Peyer's patch (tissue), 4 donors: ENCODE measurements around the gene AADACL2. TPM values are rescaled to one million over a fixed set of nuclear protein-coding genes. Genes with fewer than 3 reads are reported as not detected.

Experiments used
- DNase-seq, 3 donors: peaks; one replicate each; pipeline ENCODE4 v3.0.0-alpha.2; 2017 to 2019
- H3K27ac ChIP-seq, 4 donors: fragments of 200-600 bp; sonication (generic); one replicate each; pipeline ENCODE4 v1.5.1; 2016 to 2019
- H3K27me3 ChIP-seq, 2 donors: fragments of 200-600 bp; sonication (generic); one replicate each; pipeline ENCODE4 v1.5.1; 2019
- H3K36me3 ChIP-seq, 3 donors: fragments of 200-600 bp; sonication (generic); one replicate each; pipeline ENCODE4 v1.5.1; 2016 to 2019
- H3K4me1 ChIP-seq, 4 donors: fragments of 200-600 bp; sonication (generic); one replicate each; pipeline ENCODE4 v1.5.1; 2016 to 2019
- H3K4me3 ChIP-seq, 4 donors: fragments of 200-600 bp; sonication (generic); 1 replicate in 3 of 4; 2 replicates in 1 of 4; pipeline ENCODE4 v1.5.1; 2016 to 2019; ENCODE audit warnings: mild to moderate bottlenecking in 1 of 4
- H3K9me3 ChIP-seq, 4 donors: fragments of 200-600 bp; sonication (generic); one replicate each; pipeline ENCODE4 v1.5.1; 2016 to 2019; ENCODE audit warnings: mild to moderate bottlenecking in 1 of 4
- POLR2A ChIP-seq, 2 donors: fragments of 450-650 bp; IDR thresholded peaks; one replicate each; pipeline ENCODE4 v1.5.1; 2017; ENCODE audit warnings: antibody characterized with exemption in 2 of 2, mild to moderate bottlenecking in 2 of 2, moderate library complexity in 2 of 2
- total RNA-seq, 4 donors: library from RNA; depleted of rRNA; stranded (reverse); fragments of >200 nt; gene quantifications; one replicate each; pipeline ENCODE4 v1.1.0, GENCODE V29; 2016
- TF ChIP-seq, protein P1 (sequence below), 6 experiments: fragments of 450-650 bp in 4 of 6; fragments of 200-600 bp in 2 of 6; sonication (generic) in 1 of 6; IDR thresholded peaks; one replicate each; pipeline ENCODE4 v1.5.1; 2017 to 2019; ENCODE audit warnings: antibody characterized with exemption in 6 of 6, mild to moderate bottlenecking in 3 of 6, moderate library complexity in 1 of 6

AADACL2 gene
- total RNA-seq, 4 donors from 2014 or later, result 0.66 to 1.3 TPM; not detected in 2

DNA sequence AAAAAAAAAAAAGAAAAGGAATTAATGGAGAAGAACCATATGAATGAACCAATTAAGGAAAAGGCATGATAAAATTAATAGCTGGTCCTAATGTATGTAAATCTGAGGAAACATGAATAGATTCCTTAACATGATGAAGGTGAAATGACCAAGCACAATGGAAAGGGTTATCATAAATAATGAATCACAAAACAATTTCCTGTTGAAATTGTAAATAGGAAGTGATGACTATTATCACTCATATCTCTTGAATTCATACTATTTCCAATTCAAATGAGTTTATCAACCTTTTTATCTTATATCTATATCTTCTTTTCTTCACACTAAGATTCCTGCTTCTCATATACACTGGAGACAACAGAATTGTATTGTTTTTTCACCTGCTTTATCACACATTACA lies 32.0 kb downstream of the AADACL2 start:
- no peaks in the 10 kb centered on the region for H3K9me3 ChIP-seq
- no peak overlapping the region for H3K4me3 ChIP-seq
- H3K4me1 ChIP-seq, result peaks cover 0 to 10% (median 0%) of the 10 kb centered on the region in 4 donors
- no peaks in the 10 kb centered on the region for H3K36me3 ChIP-seq
- DNase-seq, result no peak
- TF ChIP-seq, protein P1, sequence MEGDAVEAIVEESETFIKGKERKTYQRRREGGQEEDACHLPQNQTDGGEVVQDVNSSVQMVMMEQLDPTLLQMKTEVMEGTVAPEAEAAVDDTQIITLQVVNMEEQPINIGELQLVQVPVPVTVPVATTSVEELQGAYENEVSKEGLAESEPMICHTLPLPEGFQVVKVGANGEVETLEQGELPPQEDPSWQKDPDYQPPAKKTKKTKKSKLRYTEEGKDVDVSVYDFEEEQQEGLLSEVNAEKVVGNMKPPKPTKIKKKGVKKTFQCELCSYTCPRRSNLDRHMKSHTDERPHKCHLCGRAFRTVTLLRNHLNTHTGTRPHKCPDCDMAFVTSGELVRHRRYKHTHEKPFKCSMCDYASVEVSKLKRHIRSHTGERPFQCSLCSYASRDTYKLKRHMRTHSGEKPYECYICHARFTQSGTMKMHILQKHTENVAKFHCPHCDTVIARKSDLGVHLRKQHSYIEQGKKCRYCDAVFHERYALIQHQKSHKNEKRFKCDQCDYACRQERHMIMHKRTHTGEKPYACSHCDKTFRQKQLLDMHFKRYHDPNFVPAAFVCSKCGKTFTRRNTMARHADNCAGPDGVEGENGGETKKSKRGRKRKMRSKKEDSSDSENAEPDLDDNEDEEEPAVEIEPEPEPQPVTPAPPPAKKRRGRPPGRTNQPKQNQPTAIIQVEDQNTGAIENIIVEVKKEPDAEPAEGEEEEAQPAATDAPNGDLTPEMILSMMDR (IDR thresholded peaks at IDR 0.05), result no peak
- no peak for TF ChIP-seq POLR2A (IDR thresholded peaks at IDR 0.05)
- H3K27me3 ChIP-seq, result no peaks in the 10 kb centered on the region
- H3K27ac ChIP-seq, result no peak overlapping the region

GRCh38 chr3:151766454-151766853 lies 32.7 kb downstream of the AADACL2 start:
- H3K4me3 ChIP-seq, result no peak overlapping the region
- H3K27me3 ChIP-seq, result no peaks in the 10 kb centered on the region
- no peak for TF ChIP-seq POLR2A (IDR thresholded peaks at IDR 0.05)
- TF ChIP-seq, protein P1 (IDR thresholded peaks at IDR 0.05), result no peak
- H3K27ac ChIP-seq, result no peak overlapping the region
- no peaks in the 10 kb centered on the region for H3K36me3 ChIP-seq
- H3K4me1 ChIP-seq, result peaks cover 0 to 10% (median 0%) of the 10 kb centered on the region in 4 donors
- DNase-seq, result no peak
- H3K9me3 ChIP-seq, result no peaks in the 10 kb centered on the region

DNA sequence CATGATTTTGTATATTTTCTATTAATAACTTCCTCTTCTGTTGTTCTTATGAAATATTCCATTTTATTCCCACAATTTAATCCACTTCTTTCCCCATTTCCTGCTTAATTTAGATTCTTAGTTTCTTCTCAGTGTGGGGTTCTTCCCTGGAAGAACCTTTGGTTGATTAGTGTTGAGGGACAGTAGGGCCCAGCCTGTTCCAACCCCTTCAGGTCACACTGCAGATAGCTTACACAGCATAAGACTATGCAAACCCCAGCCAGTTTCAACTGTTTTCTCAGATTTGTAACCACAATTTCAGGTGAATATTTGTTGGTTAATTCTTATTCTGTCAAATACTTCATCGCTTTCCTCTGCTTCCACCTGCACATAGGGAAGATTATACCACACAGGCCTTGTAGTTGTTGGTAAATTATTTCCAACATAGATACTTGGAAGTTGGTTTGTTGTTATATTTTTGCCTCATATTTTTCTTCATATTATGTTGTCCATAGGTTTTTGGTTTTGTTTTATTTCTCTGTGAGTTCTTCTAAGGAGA lies 34.7 kb downstream of the AADACL2 start:
- no peak for DNase-seq
- no peaks in the 10 kb centered on the region for H3K9me3 ChIP-seq
- H3K36me3 ChIP-seq, result no peaks in the 10 kb centered on the region
- H3K27ac ChIP-seq, result no peak overlapping the region
- no peak for TF ChIP-seq POLR2A (IDR thresholded peaks at IDR 0.05)
- TF ChIP-seq, protein P1 (IDR thresholded peaks at IDR 0.05), result no peak
- no peaks in the 10 kb centered on the region for H3K27me3 ChIP-seq
- peaks cover 0 to 10% (median 0%) of the 10 kb centered on the region in 4 donors for H3K4me1 ChIP-seq
- H3K4me3 ChIP-seq, result no peak overlapping the region

DNA sequence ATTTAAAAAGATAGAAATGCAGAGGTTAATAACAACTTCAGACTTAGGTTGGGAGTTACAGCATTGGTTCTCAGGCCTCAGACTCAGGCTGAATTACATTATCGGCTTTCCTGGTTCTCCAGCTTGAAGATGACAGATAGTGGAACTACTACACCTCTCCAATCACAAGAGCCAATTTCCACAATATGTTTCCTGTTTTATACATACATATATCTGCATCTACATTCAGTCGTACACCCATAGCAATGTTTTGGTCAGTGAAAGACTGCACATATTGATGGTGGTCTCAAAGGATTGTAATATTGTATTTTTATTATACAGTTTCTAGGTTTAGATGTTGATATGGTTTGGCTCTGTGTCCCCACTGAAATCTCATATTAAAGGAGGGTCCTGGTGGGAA lies 35.4 kb downstream of the AADACL2 start:
- Histone ChIP-seq H3K36me3 (no peaks in the 10 kb centered on the region), H3K4me3 (no peak overlapping the region), H3K27me3 (no peaks in the 10 kb centered on the region), H3K4me1 (peaks cover 0 to 10% (median 0%) of the 10 kb centered on the region in 4 donors), H3K9me3 (no peaks in the 10 kb centered on the region), H3K27ac (peak overlapping the region in 2 of 4 donors; percentile 79)
- no peak for DNase-seq
- TF ChIP-seq, protein P1 (IDR thresholded peaks at IDR 0.05), result no peak
- TF ChIP-seq POLR2A (IDR thresholded peaks at IDR 0.05), result no peak

DNA sequence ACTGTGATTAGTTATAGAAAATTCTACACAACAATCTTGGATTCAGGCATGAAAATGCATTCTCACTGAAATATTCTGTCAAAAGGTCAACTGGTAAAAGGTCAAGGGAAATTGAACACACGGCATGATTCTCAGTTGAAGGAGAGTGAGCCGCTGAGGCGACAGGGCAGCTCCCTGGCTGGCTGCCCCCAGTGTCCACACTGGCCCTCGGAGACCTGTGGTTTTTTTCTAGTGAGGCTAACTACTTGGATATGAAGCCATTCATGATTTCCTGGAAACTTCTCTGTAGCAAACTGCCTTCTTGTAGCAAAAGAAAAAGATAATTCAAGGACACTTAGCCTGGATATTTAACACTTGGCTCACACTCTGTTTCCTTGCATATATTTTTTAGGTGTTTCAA lies 37.2 kb downstream of the AADACL2 start:
- peak in 2 of 3 donors; percentile 52 to 56 for DNase-seq
- Histone ChIP-seq H3K4me3 (peak overlapping the region in 2 of 4 donors; percentile 44 to 55), H3K27ac (peak overlapping the region in 3 of 4 donors; percentile 11 to 79 (median 79)), H3K4me1 (peaks cover 0 to 10% (median 0%) of the 10 kb centered on the region in 4 donors), H3K27me3 (no peaks in the 10 kb centered on the region), H3K36me3 (no peaks in the 10 kb centered on the region), H3K9me3 (no peaks in the 10 kb centered on the region)
- TF ChIP-seq, protein P1 (IDR thresholded peaks at IDR 0.05), result no peak
- TF ChIP-seq POLR2A (IDR thresholded peaks at IDR 0.05), result peak in 1 of 2 donors; percentile 25
